K562 (cell line): ENCODE data around the gene KCNG3. TPM values are rescaled to one million over a fixed set of nuclear protein-coding genes. Genes with fewer than 3 reads are reported as not detected.

ENCODE experiments used
- ATAC-seq: fragments of 200-7000 bp; cut with Tn5 transposase; 3 replicates; pipeline ENCODE4 v1.9.1; 2020; ENCODE audit warnings: moderate library complexity
- BruUV-seq: library from RNA; stranded (reverse); fragments of 400-500 nt; replicated peaks from 2 replicates; lab custom pipeline; 2021; lab: Mats Ljungman, UMichigan
- CTCF ChIA-PET: fragments of 300-600 bp; formaldehyde crosslinking; extraction: SDS; loops from one replicate; lab custom pipeline; 2021; ENCODE audit warnings: low intra/inter-chr PET ratio; lab: Yijun Ruan, JAX
- POLR2A ChIA-PET: fragments of 300-600, 350-650 bp; sonication (Branson Sonifier 250); formaldehyde crosslinking; extraction: SDS; loops from one replicate; lab custom pipeline; 2021; ENCODE audit warnings: antibody characterized with exemption, inconsistent platforms; lab: Yijun Ruan, JAX
- DNase-seq, 4 experiments: peaks; one replicate each; pipeline versions ENCODE4 v3.0.0 to v3.0.0-alpha.2; 2011 to 2018; ENCODE audit warnings: low spot score in 3 of 4, mixed read lengths in 3 of 4; ENCODE audit errors: extremely low read depth in 1 of 4
- FAIRE-seq: peaks from 2 replicates; lab custom pipeline; 2011; peaks lifted over from hg19 to GRCh38; lab: Jason Lieb, UNC
- H2AFZ ChIP-seq: 2 replicates; pipeline ENCODE4 v1.6.0; 2011; ENCODE audit warnings: low read depth, low read length, control low read depth, inconsistent platforms
- H3K27ac ChIP-seq: fragments of 200-600 bp; 3 replicates; pipeline ENCODE4 v1.8.0; 2011; ENCODE audit warnings: low read depth, mild to moderate bottlenecking, control low read depth, inconsistent platforms, low read length, moderate library complexity, mixed read lengths; ENCODE audit errors: extremely low read depth
- H3K27me3 ChIP-seq, 2 experiments: fragments of 300-600 bp in 1 of 2; 2 replicates in 1 of 2; 3 replicates in 1 of 2; pipeline versions ENCODE4 v1.6.0 to v1.8.0; 2011; ENCODE audit warnings: inconsistent platforms in 2 of 2, low read length in 2 of 2, mild to moderate bottlenecking in 1 of 2, mixed read lengths in 1 of 2, moderate library complexity in 1 of 2; ENCODE audit not compliant: control insufficient read depth in 2 of 2, insufficient read depth in 2 of 2
- H3K36me3 ChIP-seq: fragments of 300-600 bp; 3 replicates; pipeline ENCODE4 v1.8.0; 2011; ENCODE audit warnings: mild to moderate bottlenecking, low read length, inconsistent platforms; ENCODE audit not compliant: control insufficient read depth, insufficient read depth
- H3K4me1 ChIP-seq, 2 experiments: fragments of 200-600 bp in 1 of 2; replicated peaks in 1 of 2; 2 replicates in 1 of 2; 3 replicates in 1 of 2; pipeline versions ENCODE4 v1.5.1 to v1.8.0; 2011; ENCODE audit warnings: inconsistent platforms in 2 of 2, low read length in 2 of 2, mild to moderate bottlenecking in 1 of 2, mixed read lengths in 1 of 2, moderate library complexity in 1 of 2; ENCODE audit not compliant: control insufficient read depth in 2 of 2, insufficient read depth in 2 of 2
- H3K4me2 ChIP-seq: 2 replicates; pipeline ENCODE4 v1.6.1; 2011; ENCODE audit warnings: low read length, control low read depth, inconsistent platforms, mixed read lengths; ENCODE audit not compliant: insufficient read depth
- H3K4me3 ChIP-seq: fragments of 200-600 bp; sonication (generic), shearing (Covaris generic); 2 replicates; pipeline ENCODE4 v1.5.1; 2016; ENCODE audit warnings: control low read depth, inconsistent platforms
- H3K79me2 ChIP-seq: fragments of 200-600 bp; 3 replicates; pipeline ENCODE4 v1.8.0; 2011; ENCODE audit warnings: low read length, inconsistent platforms; ENCODE audit not compliant: control insufficient read depth, insufficient read depth
- H3K9ac ChIP-seq, 2 experiments: 2 replicates each; pipeline versions ENCODE4 v1.6.0 to v1.6.1; 2011; ENCODE audit warnings: low read depth in 2 of 2, low read length in 2 of 2, control low read depth in 1 of 2, inconsistent platforms in 1 of 2, mild to moderate bottlenecking in 1 of 2, mixed read lengths in 1 of 2; ENCODE audit not compliant: insufficient read depth in 1 of 2
- H3K9me1 ChIP-seq: one replicate; pipeline ENCODE4 v1.6.0; 2011; ENCODE audit warnings: inconsistent platforms, mild to moderate bottlenecking, low read length, moderate library complexity; ENCODE audit not compliant: control insufficient read depth, insufficient read depth
- H3K9me3 ChIP-seq: replicated peaks from 2 replicates; pipeline ENCODE4 v1.5.1; 2011; ENCODE audit warnings: low read depth, low read length, inconsistent platforms; ENCODE audit not compliant: control insufficient read depth, insufficient read depth
- H4K20me1 ChIP-seq: replicated peaks from 2 replicates; pipeline ENCODE4 v1.6.1; 2011; ENCODE audit warnings: low read length, inconsistent platforms, mixed read lengths; ENCODE audit not compliant: control insufficient read depth, insufficient read depth
- BHLHE40 ChIP-seq: IDR thresholded peaks from 2 replicates; pipeline ENCODE4 v1.6.1; 2011; ENCODE audit warnings: low read length, improper control_type of control experiment
- CBX3 ChIP-seq, 2 experiments: IDR thresholded peaks; 1 replicate in 1 of 2; 2 replicates in 1 of 2; pipeline ENCODE4 v1.6.1; 2012; ENCODE audit warnings: inconsistent platforms in 2 of 2, low read length in 2 of 2, borderline replicate concordance in 1 of 2, control low read depth in 1 of 2
- COPS2 ChIP-seq: fragments of 450-650 bp; conservative IDR thresholded peaks from 2 replicates; pipeline ENCODE4 v1.6.1; 2016; ENCODE audit warnings: mild to moderate bottlenecking, moderate library complexity
- HLTF ChIP-seq: fragments of 450-650 bp; IDR thresholded peaks from 2 replicates; pipeline ENCODE4 v1.6.1; 2016
- JUNB ChIP-seq: fragments of 450-650 bp; formaldehyde crosslinking; conservative IDR thresholded peaks from 2 replicates; pipeline ENCODE4 v1.4.0; 2020; ENCODE audit warnings: mild to moderate bottlenecking
- MAFG ChIP-seq: fragments of 450-650 bp; conservative IDR thresholded peaks from 2 replicates; pipeline ENCODE4 v1.6.1; 2016; ENCODE audit warnings: missing genetic modification characterization, missing compliant biosample characterization
- MAFK ChIP-seq: IDR thresholded peaks from 2 replicates; pipeline ENCODE4 v1.6.1; 2011; ENCODE audit warnings: low read length, improper control_type of control experiment
- MED1 ChIP-seq: sonication (generic); formaldehyde crosslinking; IDR thresholded peaks from 2 replicates; pipeline ENCODE4 v1.8.1; 2023; ENCODE audit warnings: missing genetic modification reagents, borderline replicate concordance
- MTF1 ChIP-seq: fragments of 250-450 bp; sonication (Bioruptor Pico); IDR thresholded peaks from 2 replicates; pipeline ENCODE4 v1.9.0; 2021; ENCODE audit warnings: moderate library complexity, mild to moderate bottlenecking, inconsistent platforms, borderline replicate concordance
- NCOA1 ChIP-seq: fragments of 450-650 bp; IDR thresholded peaks from 2 replicates; pipeline ENCODE4 v1.6.1; 2016; ENCODE audit warnings: low read depth
- NFIX ChIP-seq: fragments of 250-450 bp; sonication (Bioruptor Pico); IDR thresholded peaks from 2 replicates; pipeline ENCODE4 v1.4.0; 2020; ENCODE audit warnings: low read depth, mild to moderate bottlenecking, moderate library complexity
- POLR2AphosphoS2 ChIP-seq: IDR thresholded peaks from 2 replicates; pipeline ENCODE4 v1.6.1; 2012; ENCODE audit warnings: low read length, improper control_type of control experiment
- SMAD2 ChIP-seq: fragments of 150-350 bp; IDR thresholded peaks from 2 replicates; pipeline ENCODE4 v1.6.1; 2014; ENCODE audit warnings: low read depth, mild to moderate bottlenecking, low read length
- TARDBP ChIP-seq: fragments of 450-650 bp; IDR thresholded peaks from 2 replicates; pipeline ENCODE4 v1.6.1; 2016
- ZFX ChIP-seq: sonication (generic); formaldehyde crosslinking; IDR thresholded peaks from 2 replicates; pipeline ENCODE4 v1.8.0; 2022; ENCODE audit warnings: mild to moderate bottlenecking, missing genetic modification reagents, moderate library complexity
- ZNF197 ChIP-seq: fragments of 200-800 bp; sonication (Bioruptor generic); IDR thresholded peaks from 2 replicates; pipeline ENCODE4 v1.6.1; 2016; ENCODE audit warnings: low read depth, missing genetic modification characterization, missing compliant biosample characterization
- ZNF551 ChIP-seq: fragments of 250-450 bp; sonication (Bioruptor Pico); IDR thresholded peaks from 2 replicates; pipeline ENCODE4 v1.5.0; 2021; ENCODE audit warnings: mild to moderate bottlenecking, moderate library complexity
- ZNF717 ChIP-seq: fragments of 250-450 bp; sonication (Bioruptor Pico); IDR thresholded peaks from 2 replicates; pipeline ENCODE4 v1.5.0; 2021
- ZNF75A ChIP-seq: fragments of 450-650 bp; formaldehyde crosslinking; IDR thresholded peaks from 2 replicates; pipeline ENCODE4 v1.4.0; 2020; ENCODE audit warnings: mild to moderate bottlenecking
- WGBS: fragments of 100-300 bp; shearing (Covaris generic); methylation state at CpG from one replicate; pipeline ENCODE4 v1.1.6; 2016; ENCODE audit warnings: low coverage, mixed read lengths; ENCODE audit not compliant: insufficient coverage; ENCODE audit errors: missing lambda C conversion rate; 5-methylcytosine and 5-hydroxymethylcytosine counted together
- in situ Hi-C: fragments of 300-500 bp; cut with MboI; formaldehyde crosslinking; loops from 4 replicates; pipeline ENCODE4 v1.15.0; 2018; ENCODE audit warnings: inconsistent platforms, mixed read lengths
- intact Hi-C: fragments of 100-400 bp; cut with micrococcal nuclease; formaldehyde crosslinking; loops from 2 replicates; pipeline ENCODE4 v1.14.2; 2022
- polyA plus RNA-seq, 8 experiments: library from polyadenylated mRNA; depleted of rRNA in 4 of 8; stranded (reverse) in 5 of 8; unstranded in 3 of 8; fragments of >200 nt; fragmentation: Nextera tagmentation in 2 of 8; fragmentation: Illumina TruSeq in 1 of 8; extraction: Ambion mirVana in 2 of 8; extraction: Trizol in 1 of 8; gene quantifications; 2 replicates each; pipeline versions ENCODE4 v1.2.1 to v1.2.3, GENCODE V29; 2011 to 2014; ENCODE audit warnings: inconsistent platforms in 1 of 8, missing spikeins in 1 of 8
- total RNA-seq, 7 experiments: library from RNA; depleted of rRNA in 6 of 7; stranded (reverse); fragments of >200 nt in 6 of 7; fragmentation: Illumina TruSeq in 2 of 7; extraction: Trizol in 2 of 7; gene quantifications; 2 replicates each; pipeline versions ENCODE4 v1.2.1 to v1.2.3, GENCODE V29; 2011 to 2021; ENCODE audit warnings: low replicate concordance in 1 of 7
- TF ChIP-seq, protein P1 (sequence below): IDR thresholded peaks from 2 replicates; pipeline ENCODE4 v1.6.1; 2011; ENCODE audit warnings: borderline replicate concordance, low read depth, mild to moderate bottlenecking, moderate library complexity, low read length; ENCODE audit not compliant: insufficient read depth, poor library complexity, severe bottlenecking
- TF ChIP-seq, protein P2 (sequence below): fragments of 250-450 bp; sonication (Bioruptor Pico); IDR thresholded peaks from 2 replicates; pipeline ENCODE4 v1.8.0; 2022; ENCODE audit warnings: inconsistent platforms, mild to moderate bottlenecking, moderate library complexity, borderline replicate concordance

KCNG3 gene
- total and polyA plus RNA-seq, 9 of the 15 experiments (the other 6 are each of a cell fraction or from before 2014, with no cell fraction given) = not detected

DNA sequence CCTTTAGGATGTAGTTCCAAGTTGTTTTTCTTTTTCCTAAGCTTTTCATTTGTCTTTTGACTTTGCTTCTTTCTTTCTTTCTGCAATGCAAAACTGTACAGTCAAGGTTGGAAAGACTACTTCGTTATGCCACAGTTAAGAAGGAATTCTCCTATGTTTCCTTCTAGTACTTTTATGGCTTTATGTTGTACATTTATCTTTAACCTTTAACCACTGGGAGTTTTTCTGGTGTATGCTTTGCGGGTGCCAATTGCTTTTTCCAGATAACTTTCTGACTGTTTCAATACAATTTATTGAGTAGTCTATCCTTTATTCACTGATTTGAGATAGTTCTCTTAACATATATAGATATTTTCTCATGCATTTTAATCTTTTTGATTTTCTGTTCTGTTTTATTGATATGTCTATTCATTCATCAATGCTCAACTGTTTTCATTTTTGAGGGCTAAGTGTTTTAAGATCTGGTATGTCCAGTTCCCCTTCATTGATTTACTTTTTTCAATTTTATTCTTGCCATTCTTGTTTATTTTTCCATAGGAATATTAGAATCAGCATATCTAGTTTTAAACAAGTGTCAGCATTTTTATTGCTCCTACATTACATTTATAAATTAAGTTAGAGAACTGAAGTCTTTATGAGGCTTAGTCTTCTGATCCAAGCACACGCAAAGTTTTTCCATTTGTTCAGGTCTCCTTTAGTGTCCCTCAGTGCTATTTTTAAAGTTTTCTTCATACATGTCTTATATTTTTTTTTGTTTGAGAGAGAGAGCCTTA is 82.9 kb downstream of the KCNG3 start (continued):
- TF ChIP-seq, protein P1, sequence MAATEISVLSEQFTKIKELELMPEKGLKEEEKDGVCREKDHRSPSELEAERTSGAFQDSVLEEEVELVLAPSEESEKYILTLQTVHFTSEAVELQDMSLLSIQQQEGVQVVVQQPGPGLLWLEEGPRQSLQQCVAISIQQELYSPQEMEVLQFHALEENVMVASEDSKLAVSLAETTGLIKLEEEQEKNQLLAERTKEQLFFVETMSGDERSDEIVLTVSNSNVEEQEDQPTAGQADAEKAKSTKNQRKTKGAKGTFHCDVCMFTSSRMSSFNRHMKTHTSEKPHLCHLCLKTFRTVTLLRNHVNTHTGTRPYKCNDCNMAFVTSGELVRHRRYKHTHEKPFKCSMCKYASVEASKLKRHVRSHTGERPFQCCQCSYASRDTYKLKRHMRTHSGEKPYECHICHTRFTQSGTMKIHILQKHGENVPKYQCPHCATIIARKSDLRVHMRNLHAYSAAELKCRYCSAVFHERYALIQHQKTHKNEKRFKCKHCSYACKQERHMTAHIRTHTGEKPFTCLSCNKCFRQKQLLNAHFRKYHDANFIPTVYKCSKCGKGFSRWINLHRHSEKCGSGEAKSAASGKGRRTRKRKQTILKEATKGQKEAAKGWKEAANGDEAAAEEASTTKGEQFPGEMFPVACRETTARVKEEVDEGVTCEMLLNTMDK = no peak
- peak; percentile 24; the same call in 1 of the 2 replicates for TF ChIP-seq MAFK
- TF ChIP-seq, all 486 proteins: peak for 5

DNA sequence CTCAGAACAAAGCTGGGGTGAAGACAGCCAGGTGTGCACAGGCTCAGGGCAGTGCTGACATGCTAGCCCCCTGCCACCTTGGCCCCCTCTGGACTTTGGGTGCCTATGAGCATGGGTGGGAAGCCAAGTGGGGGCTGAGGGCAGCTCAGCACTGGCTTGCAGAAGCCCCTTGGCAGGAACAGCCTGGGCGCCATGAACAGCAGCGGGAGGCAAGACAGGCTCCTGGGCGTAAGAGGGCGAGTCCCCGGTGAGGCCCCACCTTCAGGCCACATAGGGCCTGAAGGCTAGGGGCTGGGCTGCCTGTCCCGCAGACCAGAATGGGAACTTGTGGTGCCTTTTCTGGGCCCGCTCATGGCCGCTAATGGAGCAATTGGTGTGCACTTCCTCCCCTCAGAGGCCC is 85.8 kb downstream of the KCNG3 start:
- no peaks in the 10 kb centered on the region for H3K27me3 ChIP-seq
- ChIA-PET CTCF (no interaction called here), POLR2A (no interaction called here)
- TF ChIP-seq COPS2 = no peak
- TF ChIP-seq JUNB (CRISPR knock-in tag) = no peak
- no peak for TF ChIP-seq ZNF551 (CRISPR knock-in tag)
- no peak for TF ChIP-seq ZFX (CRISPR knock-in tag)
- no peak for TF ChIP-seq NFIX (CRISPR knock-in tag)
- no peak for TF ChIP-seq BHLHE40
- no peak for TF ChIP-seq ZNF717 (CRISPR knock-in tag)
- no peak for TF ChIP-seq ZNF197 (CRISPR knock-in tag)
- no peak for TF ChIP-seq NCOA1
- TF ChIP-seq, protein P2, sequence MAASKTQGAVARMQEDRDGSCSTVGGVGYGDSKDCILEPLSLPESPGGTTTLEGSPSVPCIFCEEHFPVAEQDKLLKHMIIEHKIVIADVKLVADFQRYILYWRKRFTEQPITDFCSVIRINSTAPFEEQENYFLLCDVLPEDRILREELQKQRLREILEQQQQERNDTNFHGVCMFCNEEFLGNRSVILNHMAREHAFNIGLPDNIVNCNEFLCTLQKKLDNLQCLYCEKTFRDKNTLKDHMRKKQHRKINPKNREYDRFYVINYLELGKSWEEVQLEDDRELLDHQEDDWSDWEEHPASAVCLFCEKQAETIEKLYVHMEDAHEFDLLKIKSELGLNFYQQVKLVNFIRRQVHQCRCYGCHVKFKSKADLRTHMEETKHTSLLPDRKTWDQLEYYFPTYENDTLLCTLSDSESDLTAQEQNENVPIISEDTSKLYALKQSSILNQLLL (CRISPR knock-in tag) = no peak
- TF ChIP-seq CBX3 (IDR thresholded peaks at IDR 0.05; ENCODE audit: borderline replicate concordance in 1 of 2, low read length in 2 of 2) = no peak
- TF ChIP-seq ZNF75A (CRISPR knock-in tag) = no peak
- no peak for TF ChIP-seq MED1 (CRISPR knock-in tag)
- no peak for TF ChIP-seq MAFG (tag)
- TF ChIP-seq MTF1 (CRISPR knock-in tag) = no peak
- TF ChIP-seq POLR2AphosphoS2 = no peak
- TF ChIP-seq TARDBP = no peak
- TF ChIP-seq SMAD2 = no peak
- TF ChIP-seq HLTF = no peak
- no TSS peak for BruUV-seq
- H3K9me3 ChIP-seq = 0 out of 2 replicates have a peak, but pooled peaks cover 1% of the 10 kb centered on the region
- H3K9ac ChIP-seq = no peak overlapping the region
- no peak overlapping the region for H2AFZ ChIP-seq
- no peak overlapping the region for H3K4me2 ChIP-seq
- no peaks in the 10 kb centered on the region for H3K9me1 ChIP-seq
- no peaks in the 10 kb centered on the region for H3K79me2 ChIP-seq
- DNase-seq (no peak), ATAC-seq (no peak), FAIRE-seq (no peak)
- H3K4me3 ChIP-seq = no peak overlapping the region
- no peaks in the 10 kb centered on the region for H3K4me1 ChIP-seq
- WGBS = 0% methylated on average over 4 of the region's 8 CpGs
- no peaks in the 10 kb centered on the region for H3K36me3 ChIP-seq
- in situ Hi-C loops (no loop called here), intact Hi-C loops (no loop called here)
- no peaks in the 10 kb centered on the region for H4K20me1 ChIP-seq
- no peak overlapping the region for H3K27ac ChIP-seq
